ENCODE measurements around the gene ZNF518B. TPM values are rescaled to one million over a fixed set of nuclear protein-coding genes. Genes with fewer than 3 reads are reported as not detected.

Gene ZNF518B
- polyA plus RNA-seq, 2 of the 4 experiments (the other 2 are of a cell fraction), result 5.1 to 10.8 TPM

DNA sequence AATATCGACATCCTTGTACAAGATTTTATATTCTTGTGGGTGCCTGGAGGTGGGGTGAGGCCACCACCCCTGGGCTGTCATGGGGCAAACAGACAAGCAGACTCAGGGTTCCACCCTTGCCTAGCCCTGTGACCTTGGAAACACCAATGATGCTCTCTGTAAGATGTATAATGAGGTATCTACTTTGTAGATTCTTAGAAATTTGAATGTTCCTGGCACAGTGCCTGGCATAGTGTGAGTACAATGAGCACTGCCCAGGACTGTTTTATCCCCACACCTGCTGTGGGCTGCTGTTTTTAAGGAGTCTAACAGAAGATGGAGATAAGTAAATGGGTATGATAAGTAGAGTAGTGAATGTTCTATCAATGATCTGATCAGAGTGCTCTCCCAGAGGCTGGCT is 3.1 kb downstream of the ZNF518B start:
- Histone ChIP-seq H3K4me1 (no peaks in the 10 kb centered on the region), H3K9me3 (peaks cover 3% of the 10 kb centered on the region; the same call in 2 of the 3 replicates), H3K4me2 (no peak overlapping the region), H3K27ac (no peak overlapping the region), H3K4me3 (no peak overlapping the region)
- WGBS (ENCODE audit: missing lambda C conversion rate), result 86% methylated on average over 1 of the region's 1 CpG
- ATAC-seq (no peak), FAIRE-seq (no peak), DNase-seq (ENCODE audit: low read depth in 1 of 2, low spot score in 1 of 2) (no peak)
- TF ChIP-seq NR3C1 (IDR thresholded peaks at IDR 0.05) (no peak), NFE2L2 (conservative IDR thresholded peaks at IDR 0.05; ENCODE audit: low read length) (no peak), TFCP2L1 (CRISPR knock-in tag; IDR thresholded peaks at IDR 0.05) (no peak), SREBF2 (IDR thresholded peaks at IDR 0.05) (no peak), ZC3H11A (IDR thresholded peaks at IDR 0.05) (no peak)
- TF ChIP-seq, protein P1, sequence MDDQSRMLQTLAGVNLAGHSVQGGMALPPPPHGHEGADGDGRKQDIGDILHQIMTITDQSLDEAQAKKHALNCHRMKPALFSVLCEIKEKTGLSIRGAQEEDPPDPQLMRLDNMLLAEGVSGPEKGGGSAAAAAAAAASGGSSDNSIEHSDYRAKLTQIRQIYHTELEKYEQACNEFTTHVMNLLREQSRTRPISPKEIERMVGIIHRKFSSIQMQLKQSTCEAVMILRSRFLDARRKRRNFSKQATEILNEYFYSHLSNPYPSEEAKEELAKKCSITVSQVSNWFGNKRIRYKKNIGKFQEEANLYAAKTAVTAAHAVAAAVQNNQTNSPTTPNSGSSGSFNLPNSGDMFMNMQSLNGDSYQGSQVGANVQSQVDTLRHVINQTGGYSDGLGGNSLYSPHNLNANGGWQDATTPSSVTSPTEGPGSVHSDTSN (IDR thresholded peaks at IDR 0.05), result no peak
- TF ChIP-seq, protein P2, sequence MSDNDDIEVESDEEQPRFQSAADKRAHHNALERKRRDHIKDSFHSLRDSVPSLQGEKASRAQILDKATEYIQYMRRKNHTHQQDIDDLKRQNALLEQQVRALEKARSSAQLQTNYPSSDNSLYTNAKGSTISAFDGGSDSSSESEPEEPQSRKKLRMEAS (IDR thresholded peaks at IDR 0.05), result no peak
- CTCF ChIA-PET, result no interaction called here
- POLR2A ChIA-PET, result no interaction called here

- 92% methylated on average over 5 of the region's 5 CpGs for WGBS (ENCODE audit: missing lambda C conversion rate)
- Histone ChIP-seq H3K4me1 (no peaks in the 10 kb centered on the region), H3K4me2 (no peak overlapping the region), H3K27ac (no peak overlapping the region), H3K4me3 (no peak overlapping the region), H3K9me3 (peaks cover 31% of the 10 kb centered on the region)
- ATAC-seq (no peak), DNase-seq (ENCODE audit: low read depth in 1 of 2, low spot score in 1 of 2) (no peak), FAIRE-seq (no peak)
- TF ChIP-seq NFE2L2 (conservative IDR thresholded peaks at IDR 0.05; ENCODE audit: low read length), result no peak
- TF ChIP-seq FOXS1 (CRISPR knock-in tag; IDR thresholded peaks at IDR 0.05), result no peak
- no peak for TF ChIP-seq RAD21 (conservative IDR thresholded peaks at IDR 0.05 in 1 of 2, IDR thresholded peaks at IDR 0.05 in 1 of 2)
- TF ChIP-seq, protein P2 (IDR thresholded peaks at IDR 0.05), result no peak
- no peak for TF ChIP-seq CHD2 (IDR thresholded peaks at IDR 0.05; ENCODE audit: low read length, partially characterized antibody)
- TF ChIP-seq ZC3H11A (IDR thresholded peaks at IDR 0.05), result no peak
- no peak for TF ChIP-seq CBX8 (IDR thresholded peaks at IDR 0.05)
- TF ChIP-seq ESRRA (IDR thresholded peaks at IDR 0.05; ENCODE audit: borderline replicate concordance, low read length), result no peak
- no peak for TF ChIP-seq EP300 (IDR thresholded peaks at IDR 0.05)
- TF ChIP-seq PHF8 (IDR thresholded peaks at IDR 0.05; ENCODE audit: borderline replicate concordance, low read depth), result no peak
- TF ChIP-seq SREBF2 (IDR thresholded peaks at IDR 0.05), result no peak
- no peak for TF ChIP-seq MYC (IDR thresholded peaks at IDR 0.05; ENCODE audit: borderline replicate concordance, low read length)
- no peak for TF ChIP-seq CHD4 (IDR thresholded peaks at IDR 0.05; ENCODE audit: borderline replicate concordance)
- TF ChIP-seq HES2 (IDR thresholded peaks at IDR 0.05), result no peak
- CTCF ChIA-PET, result no interaction called here
- POLR2A ChIA-PET, result no interaction called here
Observed at GRCh38 chr4:10448991-10449390, 8.2 kb downstream of the ZNF518B start.

GRCh38 chr4:10442976-10443375 is 14.2 kb downstream of the ZNF518B start:
- FAIRE-seq, result no peak
- no peak for DNase-seq (ENCODE audit: low read depth in 1 of 2, low spot score in 1 of 2)
- no peak overlapping the region for H3K4me3 ChIP-seq
- peaks cover 40% of the 10 kb centered on the region for H3K9me3 ChIP-seq
- no peaks in the 10 kb centered on the region for H3K4me1 ChIP-seq
- no peak for ATAC-seq
- POLR2A ChIA-PET, result no interaction called here
- H3K4me2 ChIP-seq, result no peak overlapping the region
- 80% methylated on average over 5 of the region's 5 CpGs for WGBS (ENCODE audit: missing lambda C conversion rate)
- CTCF ChIA-PET, result no interaction called here
- H3K27ac ChIP-seq, result no peak overlapping the region
- TF ChIP-seq CBX8 (IDR thresholded peaks at IDR 0.05) (no peak), SMC3 (IDR thresholded peaks at IDR 0.05) (no peak), GATA3 (IDR thresholded peaks at IDR 0.05; ENCODE audit: borderline replicate concordance) (no peak), EHF (CRISPR knock-in tag; IDR thresholded peaks at IDR 0.05) (no peak), NFE2L2 (conservative IDR thresholded peaks at IDR 0.05; ENCODE audit: low read length) (no peak), POLR2A (IDR thresholded peaks at IDR 0.05; ENCODE audit: low read length) (no peak)
- TF ChIP-seq, protein P3, sequence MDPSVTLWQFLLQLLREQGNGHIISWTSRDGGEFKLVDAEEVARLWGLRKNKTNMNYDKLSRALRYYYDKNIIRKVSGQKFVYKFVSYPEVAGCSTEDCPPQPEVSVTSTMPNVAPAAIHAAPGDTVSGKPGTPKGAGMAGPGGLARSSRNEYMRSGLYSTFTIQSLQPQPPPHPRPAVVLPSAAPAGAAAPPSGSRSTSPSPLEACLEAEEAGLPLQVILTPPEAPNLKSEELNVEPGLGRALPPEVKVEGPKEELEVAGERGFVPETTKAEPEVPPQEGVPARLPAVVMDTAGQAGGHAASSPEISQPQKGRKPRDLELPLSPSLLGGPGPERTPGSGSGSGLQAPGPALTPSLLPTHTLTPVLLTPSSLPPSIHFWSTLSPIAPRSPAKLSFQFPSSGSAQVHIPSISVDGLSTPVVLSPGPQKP (IDR thresholded peaks at IDR 0.05; ENCODE audit: low read depth, low read length), result no peak
